Measurements from ENCODE around the gene ZNF33A.
"Not testable (repeated sequence)": the region's sequence is repeated elsewhere in the genome, so short reads cannot be mapped to it uniquely, and the experiment has no call there.

ZNF33A gene

DNA sequence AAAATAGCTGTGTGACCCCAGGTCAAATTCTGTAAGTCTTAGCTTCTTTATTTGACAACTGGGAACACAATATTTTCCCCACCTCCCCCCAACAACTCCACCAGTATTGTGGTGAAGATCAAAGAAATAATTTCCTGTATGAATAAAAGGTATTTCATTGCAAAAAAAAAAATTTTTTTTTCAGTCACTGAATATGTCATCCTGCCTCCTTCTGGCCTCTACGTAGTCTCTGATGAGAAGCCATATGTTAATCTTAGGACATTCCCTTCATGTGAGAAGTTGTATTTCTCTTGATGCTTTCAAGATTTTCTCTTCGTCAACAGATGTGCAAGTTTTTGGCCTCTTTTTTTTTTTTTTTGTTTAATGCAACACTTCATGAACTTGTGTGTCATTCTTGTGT lies 33.0 kb downstream of the ZNF33A start:
- H3K27ac ChIP-seq (ENCODE audit: poor library complexity, severe bottlenecking): no peak overlapping the region
- DNase-seq (ENCODE audit: low spot score) (no peak), ATAC-seq (ENCODE audit: low read depth) (no peak)
- TF ChIP-seq, protein P1, sequence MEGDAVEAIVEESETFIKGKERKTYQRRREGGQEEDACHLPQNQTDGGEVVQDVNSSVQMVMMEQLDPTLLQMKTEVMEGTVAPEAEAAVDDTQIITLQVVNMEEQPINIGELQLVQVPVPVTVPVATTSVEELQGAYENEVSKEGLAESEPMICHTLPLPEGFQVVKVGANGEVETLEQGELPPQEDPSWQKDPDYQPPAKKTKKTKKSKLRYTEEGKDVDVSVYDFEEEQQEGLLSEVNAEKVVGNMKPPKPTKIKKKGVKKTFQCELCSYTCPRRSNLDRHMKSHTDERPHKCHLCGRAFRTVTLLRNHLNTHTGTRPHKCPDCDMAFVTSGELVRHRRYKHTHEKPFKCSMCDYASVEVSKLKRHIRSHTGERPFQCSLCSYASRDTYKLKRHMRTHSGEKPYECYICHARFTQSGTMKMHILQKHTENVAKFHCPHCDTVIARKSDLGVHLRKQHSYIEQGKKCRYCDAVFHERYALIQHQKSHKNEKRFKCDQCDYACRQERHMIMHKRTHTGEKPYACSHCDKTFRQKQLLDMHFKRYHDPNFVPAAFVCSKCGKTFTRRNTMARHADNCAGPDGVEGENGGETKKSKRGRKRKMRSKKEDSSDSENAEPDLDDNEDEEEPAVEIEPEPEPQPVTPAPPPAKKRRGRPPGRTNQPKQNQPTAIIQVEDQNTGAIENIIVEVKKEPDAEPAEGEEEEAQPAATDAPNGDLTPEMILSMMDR (IDR thresholded peaks at IDR 0.05; ENCODE audit: poor library complexity, severe bottlenecking): no peak
- no peaks in the 10 kb centered on the region for H3K4me1 ChIP-seq (ENCODE audit: insufficient read depth, poor library complexity, severe bottlenecking)
- H3K36me3 ChIP-seq (ENCODE audit: low read depth): peaks cover 14% of the 10 kb centered on the region
- no peak overlapping the region for H3K4me3 ChIP-seq (ENCODE audit: severe bottlenecking)
- no peaks in the 10 kb centered on the region for H3K9me3 ChIP-seq (ENCODE audit: severe bottlenecking)
- H3K27me3 ChIP-seq (ENCODE audit: insufficient read depth, poor library complexity, severe bottlenecking): no peaks in the 10 kb centered on the region

DNA sequence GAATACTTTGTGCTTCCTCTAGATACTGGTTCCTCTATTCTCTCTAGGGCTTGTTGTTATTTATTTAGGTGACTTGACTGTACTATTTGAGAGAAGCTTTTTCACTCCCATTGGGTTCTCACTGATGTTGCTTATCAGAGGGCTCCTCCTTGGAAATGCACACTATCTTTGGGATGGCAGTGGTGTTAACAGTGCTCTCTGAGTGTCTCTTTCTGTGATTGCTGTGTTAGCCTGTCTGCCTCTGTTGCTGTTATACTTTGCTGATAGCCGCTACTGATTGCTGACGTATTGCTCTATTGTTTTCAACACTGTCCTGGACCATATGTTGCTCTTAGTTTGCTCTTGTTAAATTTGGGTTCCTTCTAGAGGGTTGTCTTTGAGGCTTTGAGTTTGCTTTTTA lies 34.7 kb downstream of the ZNF33A start:
- Histone ChIP-seq H3K27me3 (ENCODE audit: insufficient read depth, poor library complexity, severe bottlenecking) (no peaks in the 10 kb centered on the region), H3K4me1 (ENCODE audit: insufficient read depth, poor library complexity, severe bottlenecking) (no peaks in the 10 kb centered on the region), H3K4me3 (ENCODE audit: severe bottlenecking) (no peak overlapping the region), H3K36me3 (ENCODE audit: low read depth) (peaks cover 14% of the 10 kb centered on the region), H3K9me3 (ENCODE audit: severe bottlenecking) (no peaks in the 10 kb centered on the region), H3K27ac (ENCODE audit: poor library complexity, severe bottlenecking) (no peak overlapping the region)
- ATAC-seq (ENCODE audit: low read depth) (no peak), DNase-seq (ENCODE audit: low spot score) (no peak)
- TF ChIP-seq, protein P1 (IDR thresholded peaks at IDR 0.05; ENCODE audit: poor library complexity, severe bottlenecking): no peak

DNA sequence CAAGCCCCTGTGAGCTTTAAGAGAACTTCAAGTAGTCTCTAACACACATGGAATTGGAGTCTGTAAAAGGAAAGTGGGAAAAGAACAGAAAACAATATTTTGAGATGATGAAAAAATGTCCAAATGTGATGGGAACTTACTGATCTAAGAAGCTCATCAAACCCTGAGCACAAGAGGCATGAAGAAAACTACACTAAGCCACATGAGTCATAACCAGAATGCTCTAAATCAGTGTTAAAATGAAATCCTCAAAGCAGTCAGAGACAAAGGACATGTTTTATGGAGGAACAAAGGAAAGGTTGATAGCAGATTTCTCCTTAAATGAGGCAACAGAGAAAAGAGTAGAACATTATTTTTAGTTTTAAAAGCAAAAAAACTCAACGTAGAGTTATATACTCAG lies 37.2 kb downstream of the ZNF33A start:
- no peak for ATAC-seq (ENCODE audit: low read depth)
- TF ChIP-seq, protein P1 (IDR thresholded peaks at IDR 0.05; ENCODE audit: poor library complexity, severe bottlenecking): no peak
- Histone ChIP-seq H3K4me3 (ENCODE audit: severe bottlenecking) (no peak overlapping the region), H3K27me3 (ENCODE audit: insufficient read depth, poor library complexity, severe bottlenecking) (no peaks in the 10 kb centered on the region), H3K9me3 (ENCODE audit: severe bottlenecking) (no peaks in the 10 kb centered on the region), H3K36me3 (ENCODE audit: low read depth) (peaks cover 19% of the 10 kb centered on the region), H3K4me1 (ENCODE audit: insufficient read depth, poor library complexity, severe bottlenecking) (no peaks in the 10 kb centered on the region), H3K27ac (ENCODE audit: poor library complexity, severe bottlenecking) (no peak overlapping the region)
- no peak for DNase-seq (ENCODE audit: low spot score)

DNA sequence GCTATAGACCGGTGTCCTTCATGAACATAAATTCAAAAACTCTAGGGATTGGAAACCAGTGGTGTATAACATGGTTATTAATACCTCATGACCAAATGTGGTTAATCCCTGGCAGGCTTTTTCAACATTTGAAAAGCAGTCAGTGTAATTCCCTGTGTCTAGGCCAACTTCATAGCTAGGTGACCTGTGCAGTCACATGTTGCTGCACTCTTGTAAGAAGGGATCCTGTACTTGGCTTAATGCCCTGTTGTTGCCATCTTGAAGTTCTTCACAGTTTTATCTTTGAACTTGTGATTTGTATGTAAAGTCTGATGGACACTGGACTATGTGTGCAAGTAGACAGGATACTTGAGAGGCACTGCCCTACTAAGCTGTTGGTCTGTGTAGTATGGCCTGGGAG lies 39.7 kb downstream of the ZNF33A start:
- ATAC-seq (ENCODE audit: low read depth) (no peak), DNase-seq (ENCODE audit: low spot score) (no peak)
- no peaks in the 10 kb centered on the region for H3K27me3 ChIP-seq (ENCODE audit: insufficient read depth, poor library complexity, severe bottlenecking)
- no peak overlapping the region for H3K4me3 ChIP-seq (ENCODE audit: severe bottlenecking)
- peaks cover 16% of the 10 kb centered on the region for H3K36me3 ChIP-seq (ENCODE audit: low read depth)
- peaks cover 5% of the 10 kb centered on the region for H3K4me1 ChIP-seq (ENCODE audit: insufficient read depth, poor library complexity, severe bottlenecking)
- peaks cover 6% of the 10 kb centered on the region for H3K9me3 ChIP-seq (ENCODE audit: severe bottlenecking)
- TF ChIP-seq, protein P1 (IDR thresholded peaks at IDR 0.05; ENCODE audit: poor library complexity, severe bottlenecking): no peak
- H3K27ac ChIP-seq (ENCODE audit: poor library complexity, severe bottlenecking): no peak overlapping the region

DNA sequence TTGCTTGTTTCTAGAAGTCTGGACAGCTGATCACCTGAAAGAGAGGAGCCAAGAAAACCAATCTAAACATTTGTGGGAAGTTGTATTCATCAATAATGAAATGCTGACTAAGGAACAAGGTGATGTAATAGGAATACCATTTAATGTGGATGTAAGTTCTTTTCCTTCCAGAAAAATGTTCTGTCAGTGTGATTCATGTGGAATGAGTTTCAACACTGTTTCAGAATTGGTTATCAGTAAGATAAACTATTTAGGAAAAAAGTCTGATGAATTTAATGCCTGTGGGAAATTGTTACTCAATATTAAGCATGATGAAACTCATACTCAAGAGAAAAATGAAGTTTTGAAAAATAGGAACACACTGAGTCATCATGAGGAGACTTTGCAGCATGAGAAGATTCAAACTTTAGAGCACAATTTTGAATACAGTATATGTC lies 43.9 kb downstream of the ZNF33A start:
- Histone ChIP-seq H3K27ac (ENCODE audit: poor library complexity, severe bottlenecking) (peak overlapping the region; percentile 78), H3K27me3 (ENCODE audit: insufficient read depth, poor library complexity, severe bottlenecking) (no peaks in the 10 kb centered on the region), H3K36me3 (ENCODE audit: low read depth) (peaks cover 38% of the 10 kb centered on the region), H3K4me1 (ENCODE audit: insufficient read depth, poor library complexity, severe bottlenecking) (peaks cover 5% of the 10 kb centered on the region), H3K9me3 (ENCODE audit: severe bottlenecking) (peaks cover 17% of the 10 kb centered on the region), H3K4me3 (ENCODE audit: severe bottlenecking) (no peak overlapping the region)
- TF ChIP-seq, protein P1 (IDR thresholded peaks at IDR 0.05; ENCODE audit: poor library complexity, severe bottlenecking): no peak
- no peak for DNase-seq (ENCODE audit: low spot score)
- peak; percentile 79 for ATAC-seq (ENCODE audit: low read depth)

DNA sequence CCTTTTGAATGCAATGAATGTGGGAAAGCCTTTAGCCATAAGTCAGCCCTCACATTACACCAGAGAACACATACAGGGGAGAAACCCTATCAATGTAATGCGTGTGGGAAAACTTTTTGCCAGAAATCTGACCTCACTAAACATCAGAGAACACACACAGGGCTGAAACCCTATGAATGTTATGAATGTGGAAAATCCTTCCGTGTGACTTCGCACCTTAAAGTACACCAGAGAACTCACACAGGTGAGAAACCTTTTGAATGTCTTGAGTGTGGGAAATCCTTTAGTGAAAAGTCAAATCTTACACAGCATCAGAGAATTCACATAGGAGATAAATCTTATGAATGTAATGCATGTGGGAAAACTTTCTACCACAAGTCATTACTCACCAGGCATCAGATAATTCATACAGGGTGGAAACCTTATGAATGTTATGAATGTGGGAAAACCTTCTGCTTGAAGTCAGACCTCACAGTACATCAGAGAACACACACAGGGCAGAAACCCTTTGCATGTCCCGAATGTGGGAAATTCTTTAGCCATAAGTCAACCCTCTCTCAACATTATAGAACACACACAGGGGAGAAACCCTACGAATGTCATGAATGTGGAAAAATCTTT lies 44.9 kb downstream of the ZNF33A start:
- H3K27me3 ChIP-seq (ENCODE audit: insufficient read depth, poor library complexity, severe bottlenecking); H3K4me1 ChIP-seq (ENCODE audit: insufficient read depth, poor library complexity, severe bottlenecking); DNase-seq (ENCODE audit: low spot score); ATAC-seq (ENCODE audit: low read depth); H3K4me3 ChIP-seq (ENCODE audit: severe bottlenecking): not testable (repeated sequence)
- peaks cover 17% of the 10 kb centered on the region for H3K9me3 ChIP-seq (ENCODE audit: severe bottlenecking)
- peaks cover 39% of the 10 kb centered on the region for H3K36me3 ChIP-seq (ENCODE audit: low read depth)
- H3K27ac ChIP-seq (ENCODE audit: poor library complexity, severe bottlenecking): peak overlapping the region; percentile 78

DNA sequence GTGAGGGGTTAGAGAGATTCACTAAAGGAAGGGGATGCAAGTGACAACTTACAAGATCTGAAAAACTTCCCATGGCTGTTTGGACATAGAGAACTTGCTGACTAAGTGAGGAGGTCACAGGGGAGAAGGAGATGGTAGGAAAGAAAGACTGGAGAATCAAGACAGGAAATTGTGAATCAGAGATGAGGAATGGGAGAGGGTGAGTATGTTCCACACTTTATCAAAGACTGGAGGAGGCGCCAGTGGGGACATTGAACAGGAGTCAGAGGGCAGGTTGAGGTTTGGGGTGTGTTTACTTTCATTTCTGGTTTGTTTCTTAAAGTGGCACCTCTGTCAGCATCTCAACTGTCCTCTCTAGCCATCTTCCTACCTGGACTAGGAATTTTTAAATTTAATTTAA lies 59.2 kb downstream of the ZNF33A start:
- H3K9me3 ChIP-seq (ENCODE audit: severe bottlenecking); H3K4me1 ChIP-seq (ENCODE audit: insufficient read depth, poor library complexity, severe bottlenecking); H3K27me3 ChIP-seq (ENCODE audit: insufficient read depth, poor library complexity, severe bottlenecking); DNase-seq (ENCODE audit: low spot score); H3K4me3 ChIP-seq (ENCODE audit: severe bottlenecking); H3K36me3 ChIP-seq (ENCODE audit: low read depth): not testable (repeated sequence)
- ATAC-seq (ENCODE audit: low read depth): peak; percentile 78
- peak overlapping the region; percentile 14 for H3K27ac ChIP-seq (ENCODE audit: poor library complexity, severe bottlenecking)

Measured in RWPE2 (cell line).